K562 (cell line): ENCODE measurements around the gene SIGLEC9. TPM values are rescaled to one million over a fixed set of nuclear protein-coding genes. Genes with fewer than 3 reads are reported as not detected.

ENCODE experiments used
- BRF2 ChIP-seq: IDR thresholded peaks from 3 replicates; pipeline ENCODE4 v1.6.1; 2011; ENCODE audit warnings: borderline replicate concordance, mild to moderate bottlenecking; ENCODE audit not compliant: insufficient read length, insufficient read depth
- COPS2 ChIP-seq: fragments of 450-650 bp; conservative IDR thresholded peaks from 2 replicates; pipeline ENCODE4 v1.6.1; 2016; ENCODE audit warnings: mild to moderate bottlenecking, moderate library complexity
- CUX1 ChIP-seq: fragments of 200-800 bp; sonication (Bioruptor generic); IDR thresholded peaks from 2 replicates; pipeline ENCODE4 v1.6.1; 2016; ENCODE audit warnings: missing genetic modification characterization, missing compliant biosample characterization
- FOXK2 ChIP-seq, 2 experiments: fragments of 450-650 bp; IDR thresholded peaks in 1 of 2; conservative IDR thresholded peaks in 1 of 2; 2 replicates each; pipeline ENCODE4 v1.6.1; 2016; ENCODE audit warnings: low read depth in 2 of 2, mild to moderate bottlenecking in 1 of 2
- HOMEZ ChIP-seq: fragments of 250-450 bp; sonication (Bioruptor Pico); IDR thresholded peaks from 2 replicates; pipeline ENCODE4 v1.4.0; 2020; ENCODE audit warnings: mild to moderate bottlenecking, moderate library complexity
- MITF ChIP-seq: IDR thresholded peaks from 2 replicates; pipeline ENCODE4 v1.6.1; 2014; ENCODE audit warnings: antibody characterized with exemption
- POLR2H ChIP-seq: IDR thresholded peaks from 2 replicates; pipeline ENCODE4 v1.6.1; 2016; ENCODE audit warnings: missing genetic modification characterization, low read depth, mild to moderate bottlenecking, control low read depth, missing compliant biosample characterization, moderate library complexity
- PRMT5 ChIP-seq: sonication (generic); formaldehyde crosslinking; IDR thresholded peaks from 2 replicates; pipeline ENCODE4 v1.5.0; 2020; ENCODE audit warnings: missing genetic modification reagents
- RFX7 ChIP-seq: fragments of 250-450 bp; sonication (Bioruptor Pico); IDR thresholded peaks from 2 replicates; pipeline ENCODE4 v1.5.1; 2021; ENCODE audit warnings: mild to moderate bottlenecking
- SREBF1 ChIP-seq: fragments of 150-350 bp; IDR thresholded peaks from 2 replicates; pipeline ENCODE4 v1.6.1; 2014; ENCODE audit warnings: antibody characterized with exemption, low read depth, low read length, borderline replicate concordance
- TAF1 ChIP-seq: IDR thresholded peaks from 2 replicates; pipeline ENCODE4 v1.6.1; 2011; ENCODE audit warnings: mild to moderate bottlenecking, low read length, moderate library complexity; ENCODE audit not compliant: insufficient read depth, control insufficient read depth, severe bottlenecking; ENCODE audit errors: extremely low read depth
- THAP7 ChIP-seq: fragments of 250-450 bp; sonication (Bioruptor Pico); IDR thresholded peaks from 2 replicates; pipeline ENCODE4 v1.5.0; 2021
- ZFP91 ChIP-seq: sonication (generic); formaldehyde crosslinking; IDR thresholded peaks from 2 replicates; pipeline ENCODE4 v1.8.0; 2022; ENCODE audit warnings: mild to moderate bottlenecking, missing genetic modification reagents
- ZNF41 ChIP-seq: fragments of 250-450 bp; sonication (Bioruptor Pico); conservative IDR thresholded peaks from 2 replicates; pipeline ENCODE4 v1.4.0; 2020; ENCODE audit warnings: mild to moderate bottlenecking
- polyA plus RNA-seq, 8 experiments: library from polyadenylated mRNA; depleted of rRNA in 4 of 8; stranded (reverse) in 5 of 8; unstranded in 3 of 8; fragments of >200 nt; fragmentation: Nextera tagmentation in 2 of 8; fragmentation: Illumina TruSeq in 1 of 8; extraction: Ambion mirVana in 2 of 8; extraction: Trizol in 1 of 8; gene quantifications; 2 replicates each; pipeline versions ENCODE4 v1.2.1 to v1.2.3, GENCODE V29; 2011 to 2014; ENCODE audit warnings: inconsistent platforms in 1 of 8, missing spikeins in 1 of 8
- total RNA-seq, 7 experiments: library from RNA; depleted of rRNA in 6 of 7; stranded (reverse); fragments of >200 nt in 6 of 7; fragmentation: Illumina TruSeq in 2 of 7; extraction: Trizol in 2 of 7; gene quantifications; 2 replicates each; pipeline versions ENCODE4 v1.2.1 to v1.2.3, GENCODE V29; 2011 to 2021; ENCODE audit warnings: low replicate concordance in 1 of 7

The SIGLEC9 gene
- total and polyA plus RNA-seq, 9 of the 15 experiments (the other 6 are each of a cell fraction or from before 2014, with no cell fraction given) = 0.09 to 0.34 (median 0.22) TPM; not detected in 4

- TF ChIP-seq HOMEZ = no peak
- TF ChIP-seq POLR2H (tag) = no peak
- no peak for TF ChIP-seq BRF2
- no peak for TF ChIP-seq CUX1
- TF ChIP-seq THAP7 = no peak
- TF ChIP-seq RFX7 (CRISPR knock-in tag) = no peak
- no peak for TF ChIP-seq PRMT5
- TF ChIP-seq ZFP91 = no peak
- TF ChIP-seq ZNF41 (CRISPR knock-in tag) = no peak
- TF ChIP-seq TAF1 = no peak
- TF ChIP-seq MITF = no peak
- TF ChIP-seq SREBF1 = peak; percentile 32; the same call in 1 of the 2 replicates
- no peak for TF ChIP-seq COPS2
- peak; percentile 52 to 67; a peak in 2 of 4 replicates for TF ChIP-seq FOXK2 (conservative IDR thresholded peaks at IDR 0.05 in 1 of 2, IDR thresholded peaks at IDR 0.05 in 1 of 2; ENCODE audit: low read depth in 2 of 2)
Observed at GRCh38 chr19:51108066-51108804, 16.5 kb upstream of the SIGLEC9 start, which contains the start of gene CTU1 (continued).
